Neural cell (in vitro differentiated cells): Measurements from ENCODE around the gene PRDM11.

Source experiments
- EZH2 ChIP-seq: fragments of 200-600, 300-800 bp; shearing (Covaris generic), sonication (generic); IDR thresholded peaks from 2 replicates; pipeline ENCODE4 v1.6.1; 2014; ENCODE audit warnings: antibody characterized with exemption, low read length, borderline replicate concordance, mild to moderate bottlenecking; ENCODE audit not compliant: insufficient read depth, poor library complexity, severe bottlenecking
- RAD21 ChIP-seq: fragments of 450-650 bp; conservative IDR thresholded peaks from 2 replicates; pipeline ENCODE4 v1.6.1; 2014; ENCODE audit warnings: antibody characterized with exemption, mild to moderate bottlenecking, moderate library complexity
- TAF1 ChIP-seq: IDR thresholded peaks from 2 replicates; pipeline ENCODE4 v1.6.1; 2012; ENCODE audit warnings: low read depth
- TF ChIP-seq, protein P1 (sequence below): fragments of 450-650 bp; IDR thresholded peaks from 2 replicates; pipeline ENCODE4 v1.5.1; 2014; ENCODE audit warnings: antibody characterized with exemption, mild to moderate bottlenecking, moderate library complexity; ENCODE audit not compliant: poor library complexity, severe bottlenecking

DNA sequence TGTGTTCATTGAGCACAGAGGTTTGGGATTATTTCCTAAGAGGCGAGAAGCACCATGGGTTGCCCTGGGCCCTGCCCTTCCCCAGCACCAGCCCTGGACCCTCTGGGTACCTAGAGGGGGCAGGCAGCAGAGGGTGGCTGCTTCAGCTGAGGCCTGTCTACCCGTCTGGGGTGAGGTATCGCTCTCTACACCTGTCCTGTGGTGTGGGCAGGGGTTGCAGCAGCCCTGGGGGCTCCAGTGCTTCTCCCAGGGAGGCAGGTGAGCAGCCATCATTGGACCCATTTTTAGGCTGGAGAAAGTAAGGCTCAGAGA is 15.6 kb downstream of the PRDM11 start:
- TF ChIP-seq, protein P1, sequence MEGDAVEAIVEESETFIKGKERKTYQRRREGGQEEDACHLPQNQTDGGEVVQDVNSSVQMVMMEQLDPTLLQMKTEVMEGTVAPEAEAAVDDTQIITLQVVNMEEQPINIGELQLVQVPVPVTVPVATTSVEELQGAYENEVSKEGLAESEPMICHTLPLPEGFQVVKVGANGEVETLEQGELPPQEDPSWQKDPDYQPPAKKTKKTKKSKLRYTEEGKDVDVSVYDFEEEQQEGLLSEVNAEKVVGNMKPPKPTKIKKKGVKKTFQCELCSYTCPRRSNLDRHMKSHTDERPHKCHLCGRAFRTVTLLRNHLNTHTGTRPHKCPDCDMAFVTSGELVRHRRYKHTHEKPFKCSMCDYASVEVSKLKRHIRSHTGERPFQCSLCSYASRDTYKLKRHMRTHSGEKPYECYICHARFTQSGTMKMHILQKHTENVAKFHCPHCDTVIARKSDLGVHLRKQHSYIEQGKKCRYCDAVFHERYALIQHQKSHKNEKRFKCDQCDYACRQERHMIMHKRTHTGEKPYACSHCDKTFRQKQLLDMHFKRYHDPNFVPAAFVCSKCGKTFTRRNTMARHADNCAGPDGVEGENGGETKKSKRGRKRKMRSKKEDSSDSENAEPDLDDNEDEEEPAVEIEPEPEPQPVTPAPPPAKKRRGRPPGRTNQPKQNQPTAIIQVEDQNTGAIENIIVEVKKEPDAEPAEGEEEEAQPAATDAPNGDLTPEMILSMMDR: no peak
- TF ChIP-seq RAD21 (no peak), TAF1 (no peak), EZH2 (no peak)
